Activated CD4-positive, CD25-positive, alpha-beta regulatory T cell (primary cell): ENCODE measurements around the gene ALG1L2.
A peak's percentile ranks its signal among the peaks of the same experiment; 100 is the strongest.
"Not testable (repeated sequence)": the region's sequence is repeated elsewhere in the genome, so short reads cannot be mapped to it uniquely, and the experiment has no call there.

ENCODE experiments used
- DNase-seq, 4 experiments: peaks; one replicate each; lab custom pipeline; 2025; lab: John Stamatoyannopoulos, UW

Gene ALG1L2

DNA sequence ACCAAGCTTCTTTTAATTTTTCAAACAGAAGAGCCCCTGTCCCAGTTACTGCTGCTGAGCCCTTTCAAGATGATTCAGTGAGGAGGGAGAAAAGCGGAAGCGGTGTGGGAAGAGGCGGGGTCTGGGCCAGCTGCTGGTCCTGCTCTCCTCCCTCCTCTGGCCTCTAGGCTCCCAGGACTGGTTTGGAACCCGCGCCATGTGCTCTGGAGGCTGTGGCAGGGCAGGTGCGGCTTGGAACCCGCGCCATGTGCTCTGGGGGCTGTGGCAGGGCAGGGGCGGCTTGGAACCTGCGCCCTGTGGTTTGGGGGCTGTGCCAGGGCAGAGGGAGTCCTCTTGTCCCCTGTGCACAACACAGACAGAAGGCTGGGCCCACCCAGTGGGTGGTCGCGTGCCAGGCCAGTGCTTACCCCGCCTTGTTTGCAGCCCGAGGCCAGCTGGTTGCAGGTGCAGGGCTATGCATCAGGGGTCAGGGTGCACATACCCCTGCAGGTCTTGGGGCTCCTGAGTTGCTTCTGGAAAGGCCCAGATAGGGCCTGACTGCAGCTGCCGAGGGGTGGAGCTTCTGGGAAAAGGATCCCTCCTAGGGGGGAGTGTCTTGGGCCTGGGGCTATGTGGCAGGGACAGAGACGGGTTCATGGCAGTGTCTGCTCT, 12.2 kb downstream of the ALG1L2 start:
- no peak for DNase-seq

DNA sequence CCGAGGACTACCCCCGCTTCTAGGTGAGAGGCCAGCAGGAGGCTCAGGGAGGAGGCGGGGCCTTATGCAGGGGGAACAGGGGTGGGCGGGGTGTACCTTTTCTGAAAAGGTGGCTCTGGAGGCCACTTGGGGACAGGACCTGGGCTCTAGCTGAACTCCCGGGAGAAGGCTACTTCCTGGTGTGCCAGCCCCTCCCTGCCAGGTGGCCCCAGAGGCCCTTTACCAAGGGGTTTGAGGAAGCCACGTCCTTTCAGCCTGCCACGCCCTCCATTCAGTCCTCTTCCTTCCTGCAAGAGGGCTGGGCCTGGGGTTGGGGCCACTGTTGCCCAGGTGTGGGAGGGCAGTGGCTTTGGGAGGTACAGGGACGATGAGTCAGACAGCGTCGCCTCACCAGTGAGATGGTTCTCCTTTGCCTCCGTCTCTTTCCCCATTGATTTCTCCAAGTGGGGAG, 12.9 kb downstream of the ALG1L2 start:
- DNase-seq, result peak in 1 of 4 experiments; percentile 5

DNA sequence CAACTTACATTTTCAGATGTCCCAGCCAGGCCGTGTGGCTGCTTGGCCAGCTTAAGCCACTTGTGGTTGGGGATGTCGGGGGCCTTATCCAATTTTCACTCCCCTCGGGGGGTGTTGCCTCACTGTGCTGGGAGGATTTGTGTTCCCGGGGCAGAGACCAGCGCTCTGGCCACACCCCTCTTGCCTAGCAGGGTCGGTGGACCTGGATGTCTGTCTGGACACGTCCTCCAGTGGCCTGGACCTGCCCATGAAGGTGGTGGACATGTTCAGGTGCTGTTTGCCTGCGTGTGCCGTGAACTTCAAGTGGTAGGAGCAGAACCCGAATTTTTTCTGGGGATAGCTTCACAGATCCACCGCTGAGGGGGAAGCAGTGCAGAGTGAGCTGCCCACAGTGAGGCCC, 14.2 kb downstream of the ALG1L2 start:
- not testable (repeated sequence) for DNase-seq

DNA sequence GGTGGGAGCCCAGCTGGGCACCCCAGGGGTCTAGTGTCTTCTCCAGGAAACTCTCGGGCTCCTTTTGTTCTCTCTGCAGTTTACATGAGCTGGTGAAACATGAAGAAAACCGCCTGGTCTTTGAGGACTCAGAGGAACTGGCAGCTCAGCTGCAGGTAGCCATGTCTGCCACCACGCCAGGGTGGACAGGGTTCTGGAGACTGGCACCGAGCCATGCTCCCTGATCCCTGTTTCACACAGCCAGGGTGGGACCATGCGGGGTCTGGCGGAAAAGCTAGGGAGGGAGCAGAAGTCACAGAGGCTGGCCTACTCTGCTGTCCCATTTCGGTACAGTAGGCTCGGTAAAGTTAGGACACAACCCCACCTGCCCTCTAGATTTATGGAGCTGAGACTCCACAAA, 15.5 kb downstream of the ALG1L2 start:
- not testable (repeated sequence) for DNase-seq

DNA sequence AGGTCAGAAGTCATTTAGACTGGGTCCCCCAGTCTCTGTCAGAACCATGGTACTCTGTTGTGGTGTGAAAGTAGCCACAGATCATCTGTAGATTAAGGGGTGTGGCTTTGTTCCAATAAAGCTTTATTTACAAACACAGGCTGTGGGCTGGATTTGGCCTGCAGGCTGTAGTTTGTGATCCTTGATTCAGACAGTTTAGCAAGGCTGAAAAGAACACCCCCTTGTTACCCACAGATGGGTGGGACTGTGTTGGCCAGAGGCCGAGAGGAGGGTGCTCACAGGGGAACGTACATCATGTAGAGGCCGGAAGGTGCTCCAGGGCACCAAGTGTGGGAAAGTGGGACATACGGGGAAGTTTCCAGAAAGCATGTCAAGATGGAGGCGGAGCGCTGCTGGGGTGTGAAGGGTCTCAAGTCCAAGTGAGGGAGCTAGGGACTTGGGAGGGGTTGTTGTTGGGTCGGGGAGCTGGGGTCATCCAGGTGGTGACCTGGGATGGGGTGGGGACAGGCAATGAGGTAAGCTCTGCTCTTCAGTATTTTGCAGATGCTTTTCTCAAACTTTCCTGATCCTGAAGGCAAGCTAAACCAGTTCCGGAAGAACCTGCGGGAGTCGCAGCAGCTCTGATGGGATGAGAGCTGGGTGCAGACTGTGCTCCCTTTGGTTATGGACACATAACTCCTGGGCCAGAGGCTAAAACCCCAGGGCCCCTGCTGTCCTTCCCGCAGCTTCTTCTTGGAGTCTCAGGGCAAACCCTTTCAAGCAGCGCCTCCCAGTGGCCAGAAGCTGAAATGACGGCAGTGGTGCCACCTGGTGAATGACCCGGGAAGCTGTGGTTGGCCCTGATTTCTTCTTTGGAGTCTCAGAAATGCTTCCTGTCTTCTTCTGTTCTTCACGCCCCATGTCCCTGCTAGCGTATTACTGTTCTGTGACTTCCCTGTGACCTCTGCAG, 16.3 kb downstream of the ALG1L2 start:
- not testable (repeated sequence) for DNase-seq

DNA sequence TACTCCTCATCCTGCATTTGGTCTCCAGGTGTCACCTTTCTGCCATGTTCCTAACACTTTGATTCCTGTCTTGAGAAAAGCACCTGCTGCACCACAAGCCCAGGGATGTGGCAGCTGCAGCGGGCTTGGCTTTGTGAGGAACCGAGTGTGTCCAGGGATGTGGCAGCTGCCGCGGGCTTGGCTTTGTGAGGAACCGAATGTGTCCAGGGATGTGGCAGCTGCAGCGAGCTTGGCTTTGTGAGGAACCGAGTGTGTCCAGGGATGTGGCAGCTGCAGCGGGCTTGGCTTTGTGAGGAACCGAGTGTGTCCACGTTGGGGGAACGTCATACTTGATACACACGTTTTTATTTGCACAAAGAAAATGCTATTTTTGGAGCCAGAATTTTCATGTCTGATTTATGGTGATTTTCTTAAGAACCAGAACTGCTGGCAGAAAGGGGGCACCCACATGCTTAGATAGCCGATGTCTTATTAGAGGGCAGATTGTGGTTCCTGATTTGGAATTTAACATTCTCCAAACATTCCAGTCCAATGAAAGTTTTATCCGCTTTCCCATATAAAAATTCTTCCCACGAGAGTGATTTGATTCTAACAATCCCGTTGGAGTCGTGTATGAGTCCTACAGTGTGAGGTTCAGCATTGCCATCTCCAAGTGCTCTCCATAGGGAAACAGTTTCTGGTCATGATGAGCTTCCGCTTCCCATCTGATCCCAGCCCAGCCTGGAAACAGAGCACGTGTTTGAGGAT, 17.2 kb downstream of the ALG1L2 start:
- not testable (repeated sequence) for DNase-seq

DNA sequence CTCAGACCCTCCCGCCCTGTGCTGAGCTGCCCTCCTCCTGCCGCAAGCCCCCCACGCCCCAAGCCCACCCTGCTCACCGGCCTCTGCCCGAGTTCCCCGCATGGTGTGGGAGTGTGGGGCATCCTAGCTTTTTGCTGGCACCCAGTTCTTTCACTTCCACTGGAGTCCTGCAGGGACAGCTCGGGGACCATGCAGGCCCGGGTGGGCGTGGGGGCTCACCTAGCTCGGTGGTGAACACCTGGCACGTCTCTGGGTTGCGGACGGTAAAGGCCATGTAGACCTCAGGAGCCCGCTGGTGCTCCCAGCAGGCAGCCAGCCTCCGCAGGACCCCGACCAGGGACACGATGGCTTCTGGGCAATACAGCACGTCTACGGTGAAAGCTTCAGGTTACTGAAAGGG, 20.9 kb downstream of the ALG1L2 start:
- not testable (repeated sequence) for DNase-seq

DNA sequence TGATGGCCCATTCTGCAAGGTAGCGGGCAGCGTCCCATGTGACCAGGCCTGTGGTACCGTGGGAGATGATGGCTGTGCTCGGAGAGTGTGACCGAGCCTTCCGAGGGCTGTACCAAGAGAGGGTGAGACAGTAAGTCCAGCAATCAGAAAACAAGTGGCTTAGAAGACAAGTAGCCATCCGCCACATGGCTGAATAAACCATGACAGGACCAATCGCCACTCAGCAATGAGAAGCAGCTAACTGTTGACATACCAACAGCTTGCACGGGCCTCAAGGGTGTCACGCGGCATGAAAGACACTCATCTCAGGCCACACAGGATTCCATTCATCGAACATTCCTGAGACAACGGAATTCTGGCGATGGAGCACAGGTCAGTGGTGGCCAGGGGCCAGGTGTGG, 22.6 kb downstream of the ALG1L2 start:
- not testable (repeated sequence) for DNase-seq

DNA sequence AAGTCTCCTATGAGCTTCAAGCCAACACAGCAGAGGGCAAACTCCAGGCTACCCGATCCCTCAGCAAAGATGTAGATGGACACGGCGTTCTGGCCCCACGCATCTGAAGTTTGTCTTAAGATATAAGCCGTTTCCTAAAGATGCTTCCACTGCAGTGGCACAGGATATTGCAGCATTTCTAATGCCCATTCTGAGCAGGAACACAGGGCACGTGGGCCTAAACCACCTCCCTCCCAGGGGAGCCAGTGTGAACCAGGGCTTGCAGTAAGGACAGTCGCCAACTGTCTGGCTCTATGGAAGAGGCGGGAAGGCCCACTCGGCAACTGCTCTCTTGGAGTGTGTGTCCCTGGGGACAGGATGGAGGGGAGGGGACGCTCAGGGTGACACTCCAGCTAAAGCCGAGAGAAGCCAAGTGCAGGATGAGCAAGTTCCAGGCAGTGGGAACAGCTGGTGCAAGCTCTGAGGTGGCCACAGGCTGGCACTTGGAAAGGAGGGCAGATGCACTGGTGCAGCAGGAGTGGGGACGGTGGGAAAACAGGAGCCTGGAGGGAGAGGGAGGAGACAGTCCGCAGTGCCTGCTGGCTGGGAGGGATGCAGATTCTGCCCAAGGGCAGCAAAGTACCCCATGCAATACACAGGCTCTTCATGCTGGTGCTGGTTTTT, 25.8 kb downstream of the ALG1L2 start:
- not testable (repeated sequence) for DNase-seq

DNA sequence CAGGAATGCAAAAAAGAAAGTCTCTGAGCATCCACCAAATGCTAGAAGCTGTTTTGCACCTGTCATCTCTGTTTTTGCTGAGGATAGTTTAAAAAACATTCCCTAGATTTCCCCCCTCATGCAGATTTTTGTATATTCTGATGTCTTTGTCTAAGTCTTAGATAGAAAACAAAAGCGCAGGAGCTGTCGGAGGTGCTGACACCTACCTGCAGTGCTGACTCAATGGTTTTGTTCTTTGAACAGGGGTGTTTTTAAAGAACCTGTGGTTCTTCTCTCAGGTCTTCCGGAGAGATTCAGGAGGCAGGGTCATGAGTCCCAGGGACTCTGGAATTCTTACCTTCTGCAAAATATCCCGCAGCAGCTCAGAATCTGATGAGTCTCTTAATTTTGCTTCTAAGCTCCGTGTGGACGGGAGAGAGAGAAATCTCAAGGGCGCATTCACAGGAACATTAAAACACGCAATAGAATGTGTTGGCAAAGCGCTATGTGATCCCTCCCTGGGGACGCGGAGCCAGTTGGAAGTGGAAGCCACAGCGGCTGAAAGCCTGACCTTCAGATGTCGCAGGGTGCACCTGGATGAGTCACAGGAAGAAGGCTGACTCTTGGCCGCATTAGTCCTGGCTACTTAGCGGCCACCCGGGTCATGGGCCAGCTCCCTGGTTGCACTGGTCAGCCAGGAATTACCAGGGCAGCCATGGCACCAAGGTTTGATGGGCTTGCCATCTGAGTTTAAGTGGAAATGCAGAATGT, 27.4 kb downstream of the ALG1L2 start:
- not testable (repeated sequence) for DNase-seq

DNA sequence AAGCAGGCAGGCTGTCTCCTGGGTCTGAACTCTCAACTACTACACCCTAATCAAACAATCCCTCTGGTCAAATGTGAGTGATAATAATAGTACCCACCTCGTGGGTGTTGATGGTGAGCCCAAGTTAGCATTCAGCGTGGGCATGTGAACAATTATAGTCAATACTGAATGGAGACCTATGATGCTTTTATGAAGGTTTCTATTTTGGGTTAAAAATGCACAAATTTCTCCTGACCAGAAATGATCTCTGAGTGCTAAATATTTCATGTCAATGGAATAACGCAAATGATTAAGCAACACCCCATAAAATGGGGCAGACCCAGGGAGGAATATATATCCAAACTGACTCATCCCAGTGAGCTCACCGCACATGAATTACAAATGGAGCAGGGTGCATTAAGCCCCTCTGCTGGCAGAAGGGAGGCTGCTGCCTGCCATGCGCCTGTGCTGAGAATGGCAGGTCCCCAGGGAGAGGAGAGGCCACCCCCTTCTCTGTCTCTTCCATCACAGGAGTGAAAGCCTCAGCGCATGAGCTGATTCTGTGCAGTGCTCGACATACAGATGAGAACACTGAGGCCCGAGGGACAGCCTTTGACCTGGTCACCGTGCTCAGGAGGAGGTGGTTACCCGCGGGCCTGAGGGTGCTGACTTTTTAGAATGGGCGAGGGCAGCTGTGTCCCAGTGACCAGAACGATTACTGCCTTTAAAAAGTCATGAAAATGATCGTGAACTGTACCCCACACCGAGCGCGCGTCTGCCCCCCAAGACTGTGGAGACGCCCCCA, 28.9 kb downstream of the ALG1L2 start:
- DNase-seq, result not testable (repeated sequence)

DNA sequence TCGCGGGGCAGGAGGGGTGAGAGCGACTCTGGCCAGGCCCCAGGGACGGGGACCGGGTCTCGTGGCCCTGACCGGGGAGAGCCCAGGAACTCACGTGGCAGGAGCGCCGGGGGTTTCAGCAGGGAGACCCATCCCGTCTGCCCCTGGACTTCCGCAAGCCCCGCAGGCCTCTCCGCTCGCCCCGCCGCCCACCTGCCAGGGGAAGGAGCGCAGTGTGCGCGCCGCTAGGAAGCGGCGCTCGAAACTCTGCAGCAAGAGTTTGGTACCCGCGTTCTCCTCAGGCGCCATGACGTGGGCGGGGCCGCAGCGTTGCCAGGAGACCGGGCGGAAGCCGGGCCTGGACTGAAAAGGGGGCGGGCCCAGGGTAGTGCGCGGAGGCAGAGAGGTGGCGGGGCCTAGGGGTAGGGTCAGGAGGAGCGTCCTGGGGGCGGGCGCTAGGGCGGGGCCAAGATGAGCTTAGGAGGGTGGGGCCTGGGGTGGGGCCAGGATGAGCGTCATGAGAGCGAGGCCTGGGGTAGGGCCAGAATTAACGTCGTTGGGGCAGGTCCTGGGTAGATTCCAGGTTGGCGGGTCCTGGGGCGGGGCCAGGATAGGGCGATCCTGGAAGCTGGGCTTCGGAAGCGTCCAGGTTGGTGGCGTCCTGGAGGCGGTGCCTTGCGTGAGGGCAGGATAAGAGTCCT, 29.7 kb downstream of the ALG1L2 start:
- DNase-seq, result peak; percentile 98 to 99 (median 98)

DNA sequence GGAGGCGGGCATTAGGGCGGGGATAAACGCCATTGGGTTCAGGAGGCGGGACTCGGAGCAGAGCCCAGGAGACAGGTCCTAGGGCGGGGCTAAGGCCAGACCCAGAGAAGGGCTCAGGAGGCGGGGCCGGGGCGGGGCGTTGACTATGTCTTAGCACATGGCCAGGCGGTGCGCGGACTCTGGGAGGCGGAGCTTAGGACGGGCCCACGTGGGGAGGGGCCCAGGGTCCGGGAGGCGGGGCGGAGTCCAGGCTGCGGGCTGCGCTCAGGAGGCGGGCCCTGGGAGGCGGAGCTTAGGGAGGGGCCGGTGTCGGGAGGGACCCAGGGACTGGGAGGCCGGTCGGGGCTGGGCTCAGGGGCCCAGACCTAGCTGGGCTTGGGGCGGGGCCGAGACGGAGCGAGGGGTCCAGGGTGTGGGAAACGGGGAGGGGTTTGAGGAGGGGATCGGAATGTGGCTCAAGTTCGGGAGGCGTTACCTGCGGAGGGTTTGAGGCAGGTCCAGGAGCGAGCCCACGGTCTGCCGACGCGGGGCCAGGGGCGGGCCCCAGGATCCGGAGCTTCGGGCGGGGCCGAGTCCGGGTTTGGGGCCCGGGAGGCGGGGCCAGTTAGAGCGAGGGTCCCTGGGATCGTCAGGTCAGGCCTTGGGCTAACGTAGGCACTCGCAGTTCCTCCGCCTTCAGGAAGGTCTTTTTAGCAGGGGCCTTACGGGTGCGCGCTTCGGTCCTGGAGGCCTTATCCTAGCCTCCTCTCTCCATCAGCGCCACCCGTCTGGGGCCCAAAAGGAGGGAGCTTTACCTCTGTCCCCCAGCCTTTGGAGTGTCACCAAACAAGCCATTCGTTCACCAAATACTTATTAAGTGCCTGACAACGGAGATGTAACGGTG, 30.5 kb downstream of the ALG1L2 start:
- peak; percentile 95 to 97 (median 96) for DNase-seq

DNA sequence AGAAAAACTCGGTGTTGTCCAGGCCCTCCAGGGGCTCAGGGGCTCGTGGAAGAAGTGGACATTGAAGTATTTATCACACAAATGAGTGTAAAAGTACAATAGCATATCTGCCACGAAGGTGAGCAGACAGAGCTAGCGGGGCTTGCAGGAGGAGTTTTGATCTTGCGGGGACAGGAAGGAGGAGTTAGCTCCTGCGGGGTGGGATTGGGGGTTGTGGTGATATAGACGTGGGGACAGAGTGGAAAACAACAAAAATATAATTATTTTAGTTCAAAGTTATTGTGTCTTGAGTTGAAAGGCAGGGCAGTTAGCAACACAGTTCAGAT, 31.1 kb downstream of the ALG1L2 start:
- DNase-seq, result not testable (repeated sequence)

DNA sequence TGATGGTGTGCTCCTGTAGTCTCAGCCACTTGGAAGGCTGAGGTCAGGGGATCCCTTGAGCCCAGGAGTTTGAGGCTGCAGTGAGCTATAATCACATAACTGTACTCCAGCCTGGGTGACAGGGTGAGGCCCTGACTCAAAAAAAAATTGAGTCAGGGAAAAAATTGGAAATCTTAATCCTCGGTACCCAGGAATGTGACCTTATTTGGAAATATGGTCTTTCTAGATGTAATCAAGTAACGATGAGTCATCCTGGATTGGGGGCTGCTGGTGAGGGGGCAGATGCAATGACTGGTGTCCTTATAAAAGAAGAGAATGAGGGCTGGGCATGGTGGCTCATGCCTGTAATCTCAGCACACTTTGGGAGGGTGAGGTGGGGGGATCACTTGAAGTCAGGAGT, 33.8 kb downstream of the ALG1L2 start:
- DNase-seq, result not testable (repeated sequence)

DNA sequence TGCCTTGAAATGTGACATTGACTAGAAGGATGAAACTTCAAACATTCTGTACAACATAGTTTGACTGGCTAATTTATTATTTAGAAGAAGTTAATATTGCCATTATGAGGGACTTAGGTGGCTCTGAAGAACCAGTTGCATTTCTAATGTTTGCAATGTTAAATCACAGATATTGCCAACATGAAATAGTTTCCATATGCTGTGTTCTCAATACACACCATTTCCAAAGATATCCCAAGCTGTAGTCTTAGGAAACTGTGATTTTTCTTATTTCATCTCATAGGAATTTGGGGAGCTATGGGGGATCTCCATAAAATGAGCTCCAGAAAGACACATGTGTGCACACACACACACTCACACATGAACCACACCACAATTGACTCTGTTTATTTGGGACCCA, 36.3 kb downstream of the ALG1L2 start:
- DNase-seq, result no peak

DNA sequence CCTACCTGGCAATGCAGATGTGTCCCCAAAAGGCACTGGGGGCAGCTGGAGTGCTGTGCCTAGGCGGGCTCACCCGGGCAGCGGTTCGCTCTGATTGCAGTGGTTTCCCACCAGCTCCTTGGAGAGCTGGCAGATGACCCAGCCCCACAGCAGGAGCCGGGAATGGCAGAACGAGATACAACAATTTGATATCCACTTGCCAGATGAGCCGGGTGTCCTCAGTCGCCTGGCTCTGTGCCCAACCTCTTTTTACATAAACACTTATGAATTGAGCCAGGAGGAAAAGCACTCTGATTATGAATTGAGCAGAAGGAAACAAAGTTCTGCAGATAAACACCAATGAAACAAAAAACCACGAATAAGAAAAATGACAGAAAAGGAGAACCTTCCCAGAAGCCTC, 38.2 kb downstream of the ALG1L2 start:
- not testable (repeated sequence) for DNase-seq

DNA sequence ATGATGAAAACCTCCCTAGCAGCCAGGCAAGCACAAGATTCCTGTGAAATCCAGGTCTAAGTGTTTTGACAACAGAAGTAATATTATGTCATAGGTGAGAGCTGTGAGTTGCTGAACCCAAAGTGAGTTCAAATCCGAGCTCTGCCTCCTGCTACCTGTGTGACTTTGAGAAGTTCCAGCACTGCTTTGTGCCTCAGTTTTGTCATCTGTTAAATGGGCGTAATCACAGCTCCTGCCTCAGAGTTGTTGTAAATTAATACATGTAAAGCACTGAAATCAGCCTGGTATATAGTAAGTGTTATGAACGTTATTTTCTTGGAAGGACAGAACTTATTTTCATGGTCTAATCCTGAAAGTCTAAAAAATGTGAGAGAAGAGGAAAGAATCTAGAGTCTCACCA, 38.7 kb downstream of the ALG1L2 start:
- DNase-seq, result not testable (repeated sequence)
